CD4-positive, alpha-beta T cell treated with Interferon gamma for 1 hour (primary cell): ENCODE measurements around the gene GID4.

Experiments
- DNase-seq: peaks from one replicate; pipeline ENCODE4 v3.0.0-alpha.2; 2020

GID4 gene

DNA sequence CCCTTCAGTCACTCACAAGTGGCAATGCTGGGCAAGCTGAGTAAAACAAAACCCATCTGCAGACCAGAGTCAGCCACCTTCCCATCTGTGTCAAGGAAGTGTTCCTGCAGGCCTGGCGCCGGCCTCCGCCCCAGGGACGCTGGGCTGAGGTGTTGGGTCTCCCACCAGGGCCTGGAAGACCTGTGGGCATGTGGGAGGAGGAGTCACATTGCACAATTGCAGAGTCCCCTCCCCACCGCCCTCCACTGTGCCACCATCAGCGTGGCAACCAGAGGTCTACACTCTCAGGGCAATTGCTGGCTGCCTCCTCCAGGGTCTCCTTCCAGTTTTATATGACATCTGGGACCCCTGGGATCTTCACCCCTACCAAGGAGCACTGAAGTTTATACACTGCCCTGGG is 66.4 kb downstream of the GID4 start:
- DNase-seq = no peak

DNA sequence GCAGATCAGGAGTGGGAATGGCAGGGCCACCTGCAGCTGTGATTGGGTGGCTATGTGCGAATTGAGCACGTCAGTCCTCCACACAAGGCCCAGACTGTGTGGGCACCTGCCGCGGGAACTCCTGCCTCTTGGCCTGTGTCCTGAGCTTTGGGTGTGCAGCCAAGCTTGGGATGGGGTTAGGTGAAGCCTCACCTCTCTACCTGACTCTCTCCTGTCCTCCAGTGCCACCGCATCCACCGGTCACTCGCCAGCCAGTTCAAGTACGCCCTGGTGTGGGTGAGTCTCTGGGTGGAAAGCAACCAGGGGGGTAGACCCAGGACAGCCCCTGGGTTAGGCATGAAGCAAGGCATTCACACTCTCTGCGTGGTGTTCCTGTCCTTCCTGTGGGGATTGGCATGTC is 67.0 kb downstream of the GID4 start:
- no peak for DNase-seq

DNA sequence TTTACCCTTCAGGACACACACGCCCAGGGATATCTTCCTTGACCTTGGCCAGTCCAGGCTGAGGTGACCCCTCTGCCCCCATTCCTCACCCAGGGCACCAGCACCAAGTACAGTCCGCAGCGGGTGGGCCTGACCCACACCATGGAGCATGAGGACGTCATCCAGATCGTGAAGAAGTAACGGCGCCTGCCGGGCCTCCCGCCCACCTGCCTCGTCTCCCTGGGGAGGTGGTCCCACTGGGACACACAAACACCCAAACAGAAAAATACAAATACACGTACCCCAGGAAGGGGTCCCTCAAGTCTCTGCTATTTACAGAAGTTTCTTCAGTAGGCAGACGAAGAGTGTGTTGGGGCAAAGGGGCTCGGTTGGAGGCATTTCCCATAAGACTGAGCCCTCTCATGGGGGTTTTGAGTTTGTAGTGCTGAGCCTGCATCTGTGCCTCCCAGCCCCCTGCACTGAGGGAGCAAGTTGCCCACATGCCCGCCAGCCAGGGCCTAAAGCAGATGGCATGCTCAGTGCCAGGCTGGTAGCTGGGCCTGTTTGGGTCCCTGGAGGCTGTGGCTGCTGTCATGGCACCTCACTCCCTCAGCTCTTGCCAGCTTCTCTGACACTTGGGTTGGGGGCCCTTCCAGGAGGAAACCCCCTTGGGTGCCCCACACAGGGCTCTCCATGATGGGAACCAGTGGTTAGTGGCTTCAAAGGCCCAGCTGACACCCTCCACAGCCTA is 68.0 kb downstream of the GID4 start:
- DNase-seq = no peak

DNA sequence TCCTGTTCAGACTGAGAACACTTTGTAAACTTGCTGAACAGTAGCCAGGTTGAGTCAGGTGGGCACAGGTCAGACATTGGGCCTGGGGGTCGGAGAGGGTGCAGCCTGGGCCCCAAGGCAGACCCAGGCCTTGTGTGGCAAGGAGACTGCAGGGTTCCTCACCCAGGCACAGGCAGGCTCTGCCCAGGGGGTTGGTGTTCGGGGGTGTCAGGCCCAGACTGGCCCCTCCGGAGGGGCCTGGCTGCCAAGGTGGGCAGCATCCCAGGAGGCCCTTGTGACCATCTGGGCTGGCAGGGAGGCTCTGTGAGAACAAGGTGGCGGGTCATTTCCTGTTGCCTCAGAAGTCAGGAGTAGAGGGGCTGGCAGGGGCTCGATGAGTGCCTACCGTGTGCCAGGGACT is 68.8 kb downstream of the GID4 start:
- DNase-seq = no peak

DNA sequence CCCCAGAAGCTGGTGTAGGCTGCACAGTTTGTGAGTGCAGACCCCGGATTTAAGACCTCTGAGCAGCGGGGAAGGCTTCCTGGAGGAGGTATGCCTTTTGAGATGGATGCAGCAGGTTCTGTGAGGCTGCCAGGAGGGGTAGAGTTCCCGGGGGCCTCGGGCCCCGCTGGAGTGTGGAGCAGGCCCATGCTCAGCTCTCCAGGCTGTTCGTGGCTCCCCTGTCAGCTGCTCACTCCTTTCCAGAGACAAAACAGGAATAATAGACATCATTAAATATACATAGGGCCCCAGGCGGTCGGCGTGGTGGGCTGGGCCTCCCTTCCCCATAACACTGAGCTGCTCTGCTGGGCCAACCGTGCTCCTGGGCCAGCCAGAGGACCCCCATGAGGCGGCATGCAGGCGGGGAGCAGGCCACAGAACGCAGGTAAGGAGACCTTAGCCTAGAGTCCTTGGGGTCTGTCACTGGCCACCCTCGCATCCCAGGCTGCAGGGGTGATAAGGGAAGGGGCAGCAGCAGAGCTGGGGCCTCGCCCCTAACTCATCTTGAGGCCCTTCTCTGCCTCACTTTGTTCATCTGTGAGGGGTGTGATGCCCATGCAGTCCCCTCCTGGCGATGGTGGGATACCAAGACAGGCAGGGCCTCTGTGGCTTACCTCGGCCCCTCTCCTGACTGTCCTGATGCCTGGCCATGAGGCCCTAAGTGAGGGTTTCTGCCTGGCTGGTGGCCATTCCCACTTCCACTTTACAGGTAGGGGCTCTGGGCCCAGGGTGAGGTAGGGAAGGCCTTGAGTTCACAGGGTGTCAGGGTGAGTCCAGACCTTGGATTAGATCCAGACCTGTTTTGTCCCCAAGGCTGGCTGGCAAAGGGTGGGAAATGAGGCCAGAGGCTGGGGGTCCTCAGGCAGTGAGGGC is 69.4 kb downstream of the GID4 start, which contains the start of gene MYO15A:
Gene MYO15A (plus strand): TSS at position 356 of the 912 bp plus-strand sequence. CDS start 10,045 bp downstream, outside the sequence.
- no peak for DNase-seq

DNA sequence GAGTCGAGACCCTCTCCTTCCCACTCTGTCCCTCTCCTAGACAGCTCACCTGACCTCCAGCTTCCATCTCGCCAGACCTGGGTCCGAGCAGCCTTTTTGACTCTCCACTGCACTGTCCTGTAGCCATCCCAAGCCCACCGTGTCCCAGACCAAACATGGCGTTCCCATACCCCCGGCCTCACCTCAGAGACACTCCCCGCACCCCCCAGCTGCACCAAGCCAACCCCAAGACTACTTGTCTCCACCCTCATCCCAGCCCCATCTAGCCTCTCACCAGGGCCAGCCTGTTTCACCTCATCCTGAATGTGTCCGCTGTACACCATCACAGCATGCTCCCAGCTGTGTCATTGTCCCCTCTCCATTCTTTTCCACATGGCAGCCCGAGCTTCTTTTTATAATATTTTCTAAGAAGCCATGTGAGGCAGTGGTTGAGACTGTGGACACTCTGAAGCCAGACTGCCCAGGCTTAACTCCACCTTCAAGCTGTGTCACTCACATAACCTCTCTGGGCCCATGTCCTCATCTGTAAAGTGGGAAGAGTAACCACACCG is 70.8 kb downstream of the GID4 start:
- DNase-seq = no peak

DNA sequence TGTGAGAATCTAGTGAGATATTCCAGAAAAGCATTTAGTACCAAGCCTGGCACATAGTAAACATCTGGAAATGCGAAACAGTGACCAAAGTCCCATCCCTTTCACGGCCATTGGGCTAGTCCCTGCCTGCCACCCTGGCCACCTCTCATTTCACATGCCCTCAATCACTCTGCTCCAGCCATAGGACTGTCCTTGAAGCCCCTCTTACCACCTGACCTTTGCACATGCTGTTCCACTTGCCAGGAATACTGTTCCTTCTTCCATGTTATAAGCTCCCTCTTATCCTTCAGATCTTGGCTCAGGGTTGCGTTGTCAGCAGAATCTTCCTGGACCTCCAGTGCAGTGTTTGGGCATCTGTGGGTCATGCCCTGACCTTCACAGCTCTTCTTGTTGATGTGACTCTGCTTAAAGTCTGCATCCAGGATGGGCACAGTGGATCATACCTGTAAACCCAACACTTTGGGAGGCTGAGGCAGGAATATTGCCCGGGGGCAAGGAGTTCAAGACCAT is 71.5 kb downstream of the GID4 start:
- no peak for DNase-seq

DNA sequence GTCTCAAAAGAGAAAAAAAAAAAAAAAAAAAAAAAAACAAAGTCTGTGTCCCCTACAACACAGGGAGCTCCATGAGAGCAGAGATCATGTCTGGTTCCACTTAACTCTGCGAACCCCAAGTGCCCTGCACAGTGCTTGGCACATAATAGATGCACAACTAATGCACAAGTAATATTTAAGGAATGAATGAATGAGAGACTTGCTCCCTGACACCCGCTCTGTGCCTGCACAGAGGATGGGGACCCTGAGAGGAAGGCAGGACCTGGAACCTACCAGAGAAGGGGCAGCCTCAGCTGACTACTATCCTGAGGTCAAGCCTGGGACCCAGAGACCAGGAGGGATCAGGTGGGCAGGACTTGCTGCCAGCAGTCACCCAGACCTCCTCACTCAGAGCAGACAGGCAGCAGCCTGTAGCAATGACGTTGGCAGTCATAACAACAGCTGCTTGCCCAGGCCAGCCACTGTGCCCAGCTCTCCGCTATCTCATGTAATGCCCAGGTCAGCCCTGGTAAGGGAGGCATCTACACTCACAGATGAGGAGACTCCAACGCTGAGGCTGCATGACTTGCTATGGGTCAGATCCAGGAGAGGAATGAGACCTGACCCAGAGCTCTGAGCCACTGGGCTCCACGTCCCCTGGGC is 72.2 kb downstream of the GID4 start:
- no peak for DNase-seq

DNA sequence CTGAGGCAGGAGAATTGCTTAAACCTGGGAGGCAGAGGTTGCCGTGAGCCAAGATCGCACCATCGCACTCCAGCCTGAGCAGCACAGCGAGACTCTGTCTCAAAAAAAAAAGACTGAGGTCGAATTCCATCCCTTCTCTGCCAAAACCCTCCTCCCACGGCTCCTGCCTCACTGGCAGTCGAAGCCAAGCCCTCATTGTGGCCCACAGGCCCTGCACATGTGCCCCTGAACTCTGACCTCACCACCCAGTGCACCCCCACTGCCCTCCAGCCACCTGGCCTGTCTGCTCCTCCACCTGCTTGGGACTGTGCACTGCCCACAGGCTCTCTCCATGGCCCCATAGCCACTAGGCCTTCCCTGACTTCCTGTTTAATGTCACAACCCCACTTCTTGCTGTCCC is 76.3 kb downstream of the GID4 start:
- no peak for DNase-seq

DNA sequence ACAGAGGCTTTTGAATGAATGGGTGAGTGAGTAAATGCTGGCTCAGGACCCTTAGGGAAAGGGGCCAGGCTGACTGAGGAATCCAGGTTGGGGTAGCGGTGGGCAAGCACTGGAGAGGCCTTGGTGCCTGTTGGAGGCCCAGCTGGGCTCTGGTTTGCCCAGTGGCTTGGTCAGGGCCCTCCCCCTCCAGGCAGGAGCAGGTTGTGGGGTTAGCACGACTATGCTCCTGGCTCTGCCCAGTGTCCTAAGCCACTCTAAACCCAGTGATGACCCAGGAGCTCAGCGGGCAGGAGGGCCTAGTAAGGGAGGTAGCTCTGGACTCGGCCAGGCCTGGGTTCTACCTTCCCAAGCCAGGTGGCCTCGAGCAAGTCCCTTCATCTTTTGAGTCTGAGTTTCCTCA is 76.9 kb downstream of the GID4 start:
- no peak for DNase-seq

DNA sequence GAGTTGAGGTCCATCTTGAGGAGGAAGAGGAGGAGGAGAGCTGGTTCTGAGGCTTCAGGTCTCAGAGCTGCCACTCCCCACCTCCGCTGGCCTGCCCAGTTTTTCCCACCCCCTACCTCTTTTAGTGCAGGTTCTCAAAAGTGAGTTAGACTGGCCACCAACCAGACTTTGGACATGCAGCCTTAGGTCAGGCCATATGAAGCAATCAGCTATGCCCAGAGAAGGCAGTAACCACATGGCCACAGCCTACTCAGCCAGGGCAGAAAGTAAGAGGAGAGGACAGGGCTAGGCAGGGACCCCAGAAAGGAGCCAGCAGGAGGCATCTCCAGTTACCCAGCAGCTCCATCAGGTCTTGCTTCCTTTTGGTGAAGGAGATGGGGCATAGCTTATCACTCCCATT is 78.3 kb downstream of the GID4 start:
- no peak for DNase-seq
